PC-3 (cell line): Measurements from ENCODE around the gene ALDH8A1. TPM values are rescaled to one million over a fixed set of nuclear protein-coding genes. Genes with fewer than 3 reads are reported as not detected.

Experiments used
- ATAC-seq: fragments of 200-7000 bp; cut with Tn5 transposase; 2 replicates; pipeline ENCODE4 v1.9.1; 2020; ENCODE audit warnings: mild to moderate bottlenecking, moderate library complexity
- BruUV-seq: library from RNA; stranded (reverse); fragments of 400-500 nt; replicated peaks from 2 replicates; lab custom pipeline; 2021; lab: Mats Ljungman, UMichigan
- CTCF ChIA-PET: fragments of 300-600 bp; sonication (Branson Sonifier 250); formaldehyde crosslinking; loops from one replicate; lab custom pipeline; 2022; ENCODE audit warnings: antibody characterized with exemption; lab: Charles Lee
- POLR2A ChIA-PET: fragments of 300-600 bp; sonication (Branson Sonifier 250); formaldehyde crosslinking; loops from one replicate; lab custom pipeline; 2022; ENCODE audit warnings: antibody characterized with exemption; ENCODE audit not compliant: unreplicated experiment; lab: Charles Lee
- DNase-seq: peaks from one replicate; pipeline ENCODE4 v3.0.0-alpha.2; 2015
- H2AFZ ChIP-seq: fragments of 300-600 bp; sonication (generic); 2 replicates; pipeline ENCODE4 v1.6.0; 2016; ENCODE audit warnings: antibody characterized with exemption, low read length
- H3F3A ChIP-seq: fragments of 300-600 bp; sonication (generic); one replicate; pipeline ENCODE4 v1.6.0; 2017; ENCODE audit warnings: antibody characterized with exemption, low read length, control low read depth, mild to moderate bottlenecking; ENCODE audit not compliant: unreplicated experiment
- H3K27ac ChIP-seq: fragments of 300-600 bp; sonication (generic); 2 replicates; pipeline ENCODE4 v1.5.1; 2016; ENCODE audit warnings: mild to moderate bottlenecking, low read length
- H3K27me3 ChIP-seq: fragments of 300-600 bp; sonication (generic); 2 replicates; pipeline ENCODE4 v1.6.1; 2016; ENCODE audit warnings: low read length, mixed read lengths
- H3K36me3 ChIP-seq: fragments of 300-600 bp; sonication (generic); 2 replicates; pipeline ENCODE4 v1.6.1; 2016; ENCODE audit warnings: low read depth, mixed run types, low read length, mixed read lengths
- H3K4me1 ChIP-seq: fragments of 300-600 bp; sonication (generic); 2 replicates; pipeline ENCODE4 v1.5.1; 2016; ENCODE audit warnings: low read length; ENCODE audit not compliant: insufficient read depth
- H3K4me2 ChIP-seq: fragments of 300-600 bp; sonication (generic); 2 replicates; pipeline ENCODE4 v1.6.0; 2016; ENCODE audit warnings: low read length
- H3K4me3 ChIP-seq: fragments of 300-600 bp; sonication (generic); 2 replicates; pipeline ENCODE4 v1.5.1; 2016; ENCODE audit warnings: mild to moderate bottlenecking, low read length, mixed read lengths
- H3K79me2 ChIP-seq: fragments of 300-600 bp; sonication (generic); 2 replicates; pipeline ENCODE4 v1.6.1; 2017; ENCODE audit warnings: low read length, mixed read lengths
- H3K9ac ChIP-seq: fragments of 300-600 bp; sonication (generic); 2 replicates; pipeline ENCODE4 v1.6.0; 2016; ENCODE audit warnings: mild to moderate bottlenecking, low read length
- H3K9me2 ChIP-seq: fragments of 300-600 bp; sonication (generic); replicated peaks from 2 replicates; pipeline ENCODE4 v1.6.1; 2016; ENCODE audit warnings: mixed run types, low read length, mixed read lengths
- H3K9me3 ChIP-seq: fragments of 300-600 bp; sonication (generic); 2 replicates; pipeline ENCODE4 v1.6.1; 2016; ENCODE audit warnings: low read length, mixed read lengths
- H4K20me1 ChIP-seq: fragments of 300-600 bp; sonication (generic); 2 replicates; pipeline ENCODE4 v1.6.1; 2016; ENCODE audit warnings: low read length, mixed read lengths
- CTCF ChIP-seq: fragments of 300-600 bp; sonication (generic); conservative IDR thresholded peaks from 2 replicates; pipeline ENCODE4 v1.5.1; 2017; ENCODE audit warnings: antibody characterized with exemption, low read depth, mild to moderate bottlenecking, low read length
- EZH2 ChIP-seq: fragments of 300-600 bp; sonication (generic); IDR thresholded peaks from one replicate; pipeline ENCODE4 v1.6.1; 2017; ENCODE audit warnings: antibody characterized with exemption, mild to moderate bottlenecking, low read length; ENCODE audit not compliant: unreplicated experiment
- EZH2phosphoT487 ChIP-seq: fragments of 300-600 bp; sonication (generic); IDR thresholded peaks from 2 replicates; pipeline ENCODE4 v1.6.1; 2018; ENCODE audit warnings: mild to moderate bottlenecking, antibody characterized with exemption, low read length, borderline replicate concordance
- intact Hi-C: fragments of 100-400 bp; cut with micrococcal nuclease; formaldehyde crosslinking; loops from 2 replicates; pipeline ENCODE4 v1.9.0; 2023
- total RNA-seq: library from RNA; depleted of rRNA; stranded (reverse); fragments of >200 nt; gene quantifications from 2 replicates; pipeline ENCODE4 v1.2.3, GENCODE V29; 2014

Gene ALDH8A1
- total RNA-seq, 1 experiment from 2014 or later, result 1.9 TPM

GRCh38 chr6:134880487-134881190 lies 69.3 kb downstream of the ALDH8A1 start:
- Histone ChIP-seq H3F3A (no peaks in the 10 kb centered on the region), H3K36me3 (no peaks in the 10 kb centered on the region; the same call in 1 of the 2 replicates), H3K9ac (no peak overlapping the region), H3K4me1 (no peaks in the 10 kb centered on the region), H3K79me2 (no peaks in the 10 kb centered on the region), H3K27ac (no peak overlapping the region), H3K9me3 (no peaks in the 10 kb centered on the region), H2AFZ (no peak overlapping the region), H3K4me3 (no peak overlapping the region), H3K9me2 (no peaks in the 10 kb centered on the region), H3K4me2 (no peak overlapping the region), H4K20me1 (no peaks in the 10 kb centered on the region), H3K27me3 (no peaks in the 10 kb centered on the region)
- no TSS peak for BruUV-seq
- ChIA-PET CTCF (no interaction called here), POLR2A (no interaction called here)
- peak; percentile 6 for DNase-seq
- intact Hi-C loops, result loop anchor here (5.0 kb wide), 1 partner anchor 708 kb away; no protein-coding TSS in a partner anchor
- 0 out of 2 replicates have a peak, but pooled peaks have one; percentile 33 for ATAC-seq
- TF ChIP-seq EZH2 (no peak), EZH2phosphoT487 (no peak), CTCF (no peak)

GRCh38 chr6:134878136-134878535 lies 71.8 kb downstream of the ALDH8A1 start:
- intact Hi-C loops, result no loop called here

More at GRCh38 chr6:134878136-134878535, 71.8 kb downstream of the ALDH8A1 start:
- no TSS peak for BruUV-seq
- Histone ChIP-seq H3K9me3 (no peaks in the 10 kb centered on the region), H2AFZ (no peak overlapping the region), H3K27ac (no peak overlapping the region), H3K9ac (no peak overlapping the region), H3K4me1 (no peaks in the 10 kb centered on the region), H3K27me3 (no peaks in the 10 kb centered on the region), H3F3A (no peaks in the 10 kb centered on the region), H3K4me3 (no peak overlapping the region), H4K20me1 (no peaks in the 10 kb centered on the region), H3K79me2 (no peaks in the 10 kb centered on the region), H3K36me3 (no peaks in the 10 kb centered on the region; the same call in 1 of the 2 replicates), H3K4me2 (no peak overlapping the region), H3K9me2 (no peaks in the 10 kb centered on the region)
- ChIA-PET CTCF (no interaction called here), POLR2A (no interaction called here)
- no peak for ATAC-seq
- no peak for TF ChIP-seq EZH2
- no peak for TF ChIP-seq EZH2phosphoT487
- TF ChIP-seq CTCF, result no peak
- no peak for DNase-seq
